Thyroid gland (tissue), 4 donors: ENCODE results near the gene CPNE4. TPM values are rescaled to one million over a fixed set of nuclear protein-coding genes. Genes with fewer than 3 reads are reported as not detected.
"Not testable (repeated sequence)": the region's sequence is repeated elsewhere in the genome, so short reads cannot be mapped to it uniquely, and the experiment has no call there.

Experiments
- DNase-seq, 2 donors: peaks; one replicate each; pipeline ENCODE4 v3.0.0-alpha.2; 2019
- H3K27ac ChIP-seq, 3 donors: fragments of 200-600 bp; sonication (generic); 1 replicate in 2 of 3; 2 replicates in 1 of 3; pipeline ENCODE4 v1.5.1; 2016 to 2019; ENCODE audit warnings: mild to moderate bottlenecking in 1 of 3, moderate library complexity in 1 of 3
- H3K27me3 ChIP-seq: fragments of 200-600 bp; sonication (generic); one replicate; pipeline ENCODE4 v1.5.1; 2019
- H3K36me3 ChIP-seq, 2 donors: fragments of 200-600 bp; sonication (generic); one replicate each; pipeline ENCODE4 v1.5.1; 2016 to 2019
- H3K4me1 ChIP-seq, 2 donors: fragments of 200-600 bp; sonication (generic); one replicate each; pipeline ENCODE4 v1.5.1; 2017 to 2019
- H3K4me3 ChIP-seq, 3 donors: fragments of 200-600 bp; sonication (generic); replicated peaks in 1 of 3; 1 replicate in 2 of 3; 2 replicates in 1 of 3; pipeline ENCODE4 v1.5.1; 2016; ENCODE audit warnings: mild to moderate bottlenecking in 1 of 3
- H3K9me3 ChIP-seq: fragments of 200-600 bp; sonication (generic); one replicate; pipeline ENCODE4 v1.5.1; 2017
- POLR2A ChIP-seq, 2 donors: fragments of 450-650 bp; IDR thresholded peaks; one replicate each; pipeline ENCODE4 v1.6.1; 2017; ENCODE audit warnings: antibody characterized with exemption in 2 of 2, mild to moderate bottlenecking in 2 of 2, moderate library complexity in 1 of 2
- WGBS, 2 donors: methylation state at CpG; one replicate each; pipeline ENCODE4 v1.1.5; 2017; 5-methylcytosine and 5-hydroxymethylcytosine counted together
- intact Hi-C: fragments of 100-400 bp; cut with DNase I; formaldehyde crosslinking; loops from one replicate; pipeline ENCODE4 v1.15.1; 2023
- total RNA-seq, 4 donors: library from RNA; depleted of rRNA; stranded (reverse); fragments of >200 nt; gene quantifications; one replicate each; pipeline ENCODE4 v1.2.3, GENCODE V29; 2016
- TF ChIP-seq, protein P1 (sequence below), 6 experiments: fragments of 200-600 bp in 3 of 6; fragments of 450-650 bp in 3 of 6; sonication (generic) in 3 of 6; IDR thresholded peaks; one replicate each; pipeline ENCODE4 v1.5.1; 2016 to 2019; ENCODE audit warnings: antibody characterized with exemption in 6 of 6, mild to moderate bottlenecking in 2 of 6, inconsistent platforms in 1 of 6, moderate library complexity in 1 of 6

CPNE4 gene
- total RNA-seq, 4 donors from 2014 or later: not detected

- H3K4me3 ChIP-seq: no peak overlapping the region
- peaks cover 5 to 11% of the 10 kb centered on the region in 2 donors for H3K4me1 ChIP-seq
- 68 to 76% methylated on average over 4 of the region's 4 CpGs for WGBS, 2 donors
- H3K36me3 ChIP-seq: no peaks in the 10 kb centered on the region
- TF ChIP-seq POLR2A (IDR thresholded peaks at IDR 0.05): no peak
- TF ChIP-seq, protein P1, sequence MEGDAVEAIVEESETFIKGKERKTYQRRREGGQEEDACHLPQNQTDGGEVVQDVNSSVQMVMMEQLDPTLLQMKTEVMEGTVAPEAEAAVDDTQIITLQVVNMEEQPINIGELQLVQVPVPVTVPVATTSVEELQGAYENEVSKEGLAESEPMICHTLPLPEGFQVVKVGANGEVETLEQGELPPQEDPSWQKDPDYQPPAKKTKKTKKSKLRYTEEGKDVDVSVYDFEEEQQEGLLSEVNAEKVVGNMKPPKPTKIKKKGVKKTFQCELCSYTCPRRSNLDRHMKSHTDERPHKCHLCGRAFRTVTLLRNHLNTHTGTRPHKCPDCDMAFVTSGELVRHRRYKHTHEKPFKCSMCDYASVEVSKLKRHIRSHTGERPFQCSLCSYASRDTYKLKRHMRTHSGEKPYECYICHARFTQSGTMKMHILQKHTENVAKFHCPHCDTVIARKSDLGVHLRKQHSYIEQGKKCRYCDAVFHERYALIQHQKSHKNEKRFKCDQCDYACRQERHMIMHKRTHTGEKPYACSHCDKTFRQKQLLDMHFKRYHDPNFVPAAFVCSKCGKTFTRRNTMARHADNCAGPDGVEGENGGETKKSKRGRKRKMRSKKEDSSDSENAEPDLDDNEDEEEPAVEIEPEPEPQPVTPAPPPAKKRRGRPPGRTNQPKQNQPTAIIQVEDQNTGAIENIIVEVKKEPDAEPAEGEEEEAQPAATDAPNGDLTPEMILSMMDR (IDR thresholded peaks at IDR 0.05): no peak
- intact Hi-C loops: no loop called here
- no peaks in the 10 kb centered on the region for H3K9me3 ChIP-seq
- H3K27me3 ChIP-seq: no peaks in the 10 kb centered on the region
- DNase-seq: no peak
- no peak overlapping the region for H3K27ac ChIP-seq
Measured at GRCh38 chr3:131973731-131974130, 61.1 kb downstream of the CPNE4 start.

- no peak for DNase-seq
- TF ChIP-seq, protein P1 (IDR thresholded peaks at IDR 0.05): no peak
- no peak for TF ChIP-seq POLR2A (IDR thresholded peaks at IDR 0.05)
- H3K9me3 ChIP-seq: no peaks in the 10 kb centered on the region
- no peaks in the 10 kb centered on the region for H3K36me3 ChIP-seq
- intact Hi-C loops: no loop called here
- no peak overlapping the region for H3K27ac ChIP-seq
- no peaks in the 10 kb centered on the region for H3K27me3 ChIP-seq
- peaks cover 5 to 11% of the 10 kb centered on the region in 2 donors for H3K4me1 ChIP-seq
- WGBS, 2 donors: 51 to 57% methylated on average over 4 of the region's 4 CpGs
- no peak overlapping the region for H3K4me3 ChIP-seq
Measured at GRCh38 chr3:131972550-131972949, 62.3 kb downstream of the CPNE4 start.

- no peaks in the 10 kb centered on the region for H3K36me3 ChIP-seq
- DNase-seq: peak; percentile 29 to 55
- peak overlapping the region in 1 of 3 donors; percentile 39 for H3K27ac ChIP-seq
- intact Hi-C loops: no loop called here
- no peaks in the 10 kb centered on the region for H3K9me3 ChIP-seq
- H3K4me3 ChIP-seq: no peak overlapping the region
- H3K27me3 ChIP-seq: no peaks in the 10 kb centered on the region
- 38 to 47% methylated on average over 3 of the region's 3 CpGs for WGBS, 2 donors
- TF ChIP-seq, protein P1 (IDR thresholded peaks at IDR 0.05): no peak
- no peak for TF ChIP-seq POLR2A (IDR thresholded peaks at IDR 0.05)
- H3K4me1 ChIP-seq: peaks cover 5 to 11% of the 10 kb centered on the region in 2 donors
Measured at GRCh38 chr3:131972091-131972490, 62.7 kb downstream of the CPNE4 start.

GRCh38 chr3:131963442-131963841, 71.4 kb downstream of the CPNE4 start:
- H3K27ac ChIP-seq, intact Hi-C loops, H3K36me3 ChIP-seq, H3K27me3 ChIP-seq, H3K4me1 ChIP-seq, H3K4me3 ChIP-seq, H3K9me3 ChIP-seq: not testable (repeated sequence)
- DNase-seq: peak; percentile 33 to 41
- WGBS, 2 donors: 11 to 57% methylated on average over 6 to 8 of the region's 8 CpGs

- no peak for DNase-seq
- no peak overlapping the region for H3K27ac ChIP-seq
- no peak overlapping the region for H3K4me3 ChIP-seq
- no peaks in the 10 kb centered on the region for H3K4me1 ChIP-seq
- no peaks in the 10 kb centered on the region for H3K9me3 ChIP-seq
- TF ChIP-seq POLR2A (IDR thresholded peaks at IDR 0.05): no peak
- TF ChIP-seq, protein P1 (IDR thresholded peaks at IDR 0.05): no peak
- H3K36me3 ChIP-seq: no peaks in the 10 kb centered on the region
- H3K27me3 ChIP-seq: no peaks in the 10 kb centered on the region
- intact Hi-C loops: no loop called here
- 90 to 92% methylated on average over 5 of the region's 5 CpGs for WGBS, 2 donors
Measured at GRCh38 chr3:131962982-131963381, 71.8 kb downstream of the CPNE4 start.

DNA sequence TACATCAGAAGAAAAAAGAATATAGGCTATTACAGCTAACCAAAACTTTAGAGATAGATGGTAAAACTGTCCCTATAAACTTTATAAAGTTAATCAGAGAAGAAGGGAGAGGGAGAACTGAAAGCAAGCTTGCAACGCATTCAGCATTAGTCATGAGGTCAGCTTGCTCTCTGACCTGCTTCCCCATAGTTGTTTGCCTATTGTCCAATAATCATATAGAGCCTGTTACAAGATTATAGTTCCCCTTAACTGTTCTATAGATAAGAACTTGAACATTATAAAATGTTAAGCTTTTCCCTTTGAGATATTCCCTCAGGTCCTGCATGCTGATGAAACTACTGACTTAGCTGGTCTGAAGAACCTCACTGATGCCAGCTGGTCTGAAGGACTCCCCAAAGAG, 74.5 kb downstream of the CPNE4 start:
- H3K36me3 ChIP-seq: no peaks in the 10 kb centered on the region
- TF ChIP-seq, protein P1 (IDR thresholded peaks at IDR 0.05): no peak
- no peak for TF ChIP-seq POLR2A (IDR thresholded peaks at IDR 0.05)
- no peaks in the 10 kb centered on the region for H3K4me1 ChIP-seq
- H3K27ac ChIP-seq: no peak overlapping the region
- 0 to 35% methylated on average over 1 of the region's 1 CpG for WGBS, 2 donors
- no peak for DNase-seq
- no peak overlapping the region for H3K4me3 ChIP-seq
- intact Hi-C loops: no loop called here
- no peaks in the 10 kb centered on the region for H3K9me3 ChIP-seq
- no peaks in the 10 kb centered on the region for H3K27me3 ChIP-seq
